GM12878 (cell line): Measurements from ENCODE around the gene STPG1. TPM values are rescaled to one million over a fixed set of nuclear protein-coding genes. Genes with fewer than 3 reads are reported as not detected.

Experiments used
- ATF3 ChIP-seq: IDR thresholded peaks from 2 replicates; pipeline ENCODE4 v1.6.1; 2011; ENCODE audit warnings: low read depth, mild to moderate bottlenecking, low read length, moderate library complexity, borderline replicate concordance; ENCODE audit errors: extremely low read depth
- BCL3 ChIP-seq: IDR thresholded peaks from 2 replicates; pipeline ENCODE4 v1.6.1; 2011; ENCODE audit warnings: borderline replicate concordance, low read depth, mild to moderate bottlenecking, moderate library complexity, low read length; ENCODE audit not compliant: insufficient read depth, poor library complexity, severe bottlenecking
- BHLHE40 ChIP-seq, 2 experiments: fragments of 450-650 bp in 1 of 2; IDR thresholded peaks; 2 replicates each; pipeline ENCODE4 v1.6.1; 2011 to 2017; ENCODE audit warnings: low read depth in 2 of 2, borderline replicate concordance in 1 of 2, improper control_type of control experiment in 1 of 2, low read length in 1 of 2, mild to moderate bottlenecking in 1 of 2
- CBX3 ChIP-seq: fragments of 200-600 bp; sonication (generic); IDR thresholded peaks from 2 replicates; pipeline ENCODE4 v1.6.1; 2016; ENCODE audit warnings: low read depth, borderline replicate concordance
- E4F1 ChIP-seq: fragments of 450-650 bp; IDR thresholded peaks from 2 replicates; pipeline ENCODE4 v1.6.1; 2018; ENCODE audit warnings: borderline replicate concordance, mild to moderate bottlenecking; ENCODE audit not compliant: partially characterized antibody
- PRDM15 ChIP-seq: fragments of 450-650 bp; formaldehyde crosslinking; IDR thresholded peaks from 2 replicates; pipeline ENCODE4 v1.4.0; 2020; ENCODE audit warnings: mild to moderate bottlenecking, moderate library complexity
- SREBF2 ChIP-seq: IDR thresholded peaks from 2 replicates; pipeline ENCODE4 v1.6.1; 2012; ENCODE audit warnings: mild to moderate bottlenecking, low read length
- ZNF384 ChIP-seq: IDR thresholded peaks from 2 replicates; pipeline ENCODE4 v1.6.1; 2012; ENCODE audit warnings: low read depth, mild to moderate bottlenecking, low read length, improper control_type of control experiment, borderline replicate concordance
- polyA plus RNA-seq, 11 experiments: library from polyadenylated mRNA; depleted of rRNA in 4 of 11; unstranded in 6 of 11; stranded (reverse) in 5 of 11; fragments of >200 nt; fragmentation: Nextera tagmentation in 4 of 11; fragmentation: Illumina TruSeq in 1 of 11; extraction: Ambion mirVana in 4 of 11; extraction: Trizol in 1 of 11; gene quantifications; 1 replicate in 1 of 11; 2 replicates in 10 of 11; pipeline versions ENCODE4 v1.2.1 to v1.2.3, GENCODE V29; 2011 to 2016; ENCODE audit warnings: inconsistent platforms in 2 of 11, missing spikeins in 2 of 11, low read depth in 1 of 11
- total RNA-seq, 4 experiments: library from RNA; depleted of rRNA in 3 of 4; stranded (reverse); fragments of >200 nt in 3 of 4; fragmentation: Illumina TruSeq in 1 of 4; extraction: Trizol in 1 of 4; gene quantifications; 2 replicates each; pipeline versions ENCODE4 v1.2.1 to v1.2.3, GENCODE V29; 2013 to 2021

Gene STPG1
- total and polyA plus RNA-seq, 10 of the 15 experiments (the other 5 are each of a cell fraction or from before 2014, with no cell fraction given): 0.22 to 2.6 (median 0.73) TPM

DNA sequence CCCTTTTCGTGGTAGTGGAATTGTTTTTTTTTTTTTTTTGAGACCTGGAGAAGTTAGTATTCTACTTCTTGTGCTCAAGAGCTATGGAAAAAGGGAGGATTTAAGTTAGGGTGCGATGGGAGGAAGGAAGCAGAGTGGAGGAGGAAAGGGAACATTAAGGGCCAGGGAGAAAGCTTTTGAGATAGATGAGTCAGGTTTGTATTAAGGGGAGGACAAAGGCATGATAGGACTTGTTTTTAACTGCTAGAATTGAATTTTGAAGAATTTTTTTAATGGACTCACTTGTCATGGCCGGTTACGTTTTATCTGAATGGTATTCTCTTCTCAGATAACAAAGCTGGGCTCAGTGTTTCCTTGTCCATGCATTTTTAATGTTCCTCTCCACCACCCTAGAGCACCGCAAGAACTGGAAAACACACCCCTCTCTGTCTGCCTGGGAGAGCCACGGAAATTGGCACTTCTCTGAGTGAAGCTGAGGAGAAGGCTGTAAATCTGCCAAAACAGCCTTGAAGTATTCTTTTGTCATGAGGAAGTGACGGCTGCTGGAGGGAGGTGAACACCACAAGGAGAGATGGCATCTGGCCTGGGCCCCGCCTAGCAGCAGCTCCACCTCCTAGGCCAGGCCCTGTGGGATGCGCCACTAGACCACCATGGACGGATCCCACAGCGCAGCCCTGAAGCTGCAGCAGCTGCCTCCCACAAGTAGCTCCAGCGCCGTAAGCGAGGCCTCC, 5.5 kb upstream of the STPG1 start (continued):
- TF ChIP-seq E4F1 (no peak), ATF3 (no peak), ZNF384 (no peak), BCL3 (no peak), BHLHE40 (IDR thresholded peaks at IDR 0.05; ENCODE audit: borderline replicate concordance in 1 of 2, low read depth in 2 of 2, low read length in 1 of 2) (no peak), CBX3 (no peak), SREBF2 (no peak), PRDM15 (CRISPR knock-in tag) (no peak)
